GM21367 (cell line): ENCODE data around the gene SFTA2.
"Not testable (repeated sequence)": the region's sequence is repeated elsewhere in the genome, so short reads cannot be mapped to it uniquely, and the experiment has no call there.

Experiments
- ATAC-seq: cut with Tn5 transposase; IDR thresholded peaks from one replicate; pipeline ENCODE4 v1.9.1; 2021; ENCODE audit not compliant: unreplicated experiment

Gene SFTA2

DNA sequence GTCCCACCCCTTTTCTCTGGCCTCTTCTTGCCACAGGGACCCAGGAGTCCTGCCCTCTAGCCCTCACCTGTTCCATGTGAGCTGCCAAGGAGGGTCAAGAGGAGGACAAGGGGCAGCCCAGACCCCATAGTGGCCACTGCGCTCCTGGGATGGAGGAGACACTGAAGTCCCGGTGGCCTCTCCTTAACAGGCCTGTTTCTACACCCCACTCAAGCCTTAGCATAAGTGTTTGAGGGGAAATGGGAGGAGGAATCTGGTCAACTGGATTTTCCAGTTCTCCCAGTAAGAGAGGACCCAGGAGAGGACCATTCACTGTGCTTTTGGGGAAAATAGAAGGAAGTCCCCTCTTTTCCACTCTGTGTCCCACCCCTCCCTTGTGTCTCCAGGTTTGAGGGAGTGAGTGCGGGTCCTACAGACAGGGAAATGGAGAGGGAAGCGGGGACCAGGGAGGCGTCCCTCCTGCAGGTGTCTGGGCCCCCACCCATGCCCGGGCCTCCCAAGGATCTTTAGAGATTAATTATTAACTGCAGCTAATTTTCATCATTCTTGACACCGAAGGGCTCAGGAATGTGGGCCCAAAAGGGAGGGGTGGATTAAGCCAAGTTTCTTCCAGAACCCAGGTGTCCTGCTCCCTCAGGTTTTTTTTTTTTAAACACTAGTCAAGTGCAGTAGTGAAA, at the start of gene SFTA2:
TSS of gene SFTA2 (minus strand) at position 202 of the 677 bp plus-strand sequence. CDS start at position 128, 74 bp downstream.
- ATAC-seq: no peak

DNA sequence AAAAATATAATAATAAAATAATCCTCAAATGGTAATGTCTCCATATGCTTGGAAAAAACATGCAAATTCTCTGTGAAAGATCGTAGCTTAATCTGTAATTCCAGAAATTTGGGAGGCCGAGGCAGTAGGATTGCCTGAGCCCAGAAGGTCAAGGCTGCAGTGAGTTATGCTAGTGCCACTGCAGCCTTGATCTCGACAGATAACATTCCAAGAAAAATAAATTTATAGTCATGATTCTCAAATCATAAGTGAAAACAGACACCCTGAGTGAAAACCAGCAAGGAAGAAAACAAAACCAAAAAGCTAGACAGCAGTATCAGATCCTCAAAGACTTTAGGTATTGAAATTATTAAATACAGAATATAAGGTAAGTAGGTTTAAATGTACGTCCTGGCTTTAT, 47.7 kb upstream of the SFTA2 start:
- ATAC-seq: no peak

DNA sequence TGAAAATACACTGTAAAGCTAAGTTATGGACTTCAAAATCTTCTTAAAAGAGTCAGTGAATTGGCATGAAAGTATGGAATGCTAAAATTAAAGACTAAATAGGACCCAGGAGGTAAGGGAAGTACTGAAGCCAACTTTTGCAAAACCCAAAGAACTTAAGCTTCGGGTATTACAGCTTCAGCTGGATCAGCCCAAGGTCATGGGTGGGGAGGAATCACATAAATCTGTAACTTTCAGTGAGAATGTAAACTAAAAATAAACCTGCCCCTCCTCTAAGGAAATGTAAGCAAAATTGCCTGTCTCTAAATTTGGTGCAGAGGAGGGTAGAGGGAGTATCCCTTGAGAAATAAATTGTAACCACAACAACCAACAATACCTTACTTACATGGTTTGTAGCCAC, 47.2 kb upstream of the SFTA2 start:
- ATAC-seq: no peak

DNA sequence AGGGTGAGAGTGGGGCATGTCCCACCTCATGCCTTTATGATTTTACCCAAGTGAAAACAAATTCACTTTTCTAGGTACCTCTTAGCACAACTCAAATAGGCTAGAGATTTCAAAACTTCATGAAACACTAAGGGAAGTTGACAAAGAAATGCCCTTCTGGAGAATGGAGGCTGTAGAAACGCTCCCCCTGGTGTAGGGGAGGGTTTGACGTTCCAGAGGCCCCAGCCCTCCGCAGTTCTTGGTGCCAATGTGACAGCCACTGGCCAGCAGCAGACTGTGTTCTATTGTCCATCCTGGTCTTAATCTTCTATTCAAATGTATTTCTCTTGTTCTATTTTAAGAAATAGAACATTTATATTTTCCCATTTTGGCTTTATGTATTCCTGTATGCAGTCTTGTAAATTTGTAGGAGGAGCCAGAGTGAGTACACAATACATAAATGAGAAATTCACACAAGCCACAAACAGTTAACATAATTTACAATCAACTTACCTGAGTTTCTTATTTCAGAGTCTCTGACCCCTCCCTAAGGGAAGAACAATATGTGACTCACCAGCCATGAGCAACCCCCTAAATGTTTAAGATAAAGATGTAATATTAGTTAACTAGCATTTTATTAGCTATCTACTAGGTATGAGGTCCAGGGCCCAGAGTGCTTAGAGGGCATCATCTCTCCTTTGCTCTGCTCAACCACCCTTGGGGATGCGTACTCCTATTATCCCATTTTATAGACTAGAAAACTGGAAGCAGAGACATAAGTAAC, 42.7 kb upstream of the SFTA2 start:
- ATAC-seq: no peak

DNA sequence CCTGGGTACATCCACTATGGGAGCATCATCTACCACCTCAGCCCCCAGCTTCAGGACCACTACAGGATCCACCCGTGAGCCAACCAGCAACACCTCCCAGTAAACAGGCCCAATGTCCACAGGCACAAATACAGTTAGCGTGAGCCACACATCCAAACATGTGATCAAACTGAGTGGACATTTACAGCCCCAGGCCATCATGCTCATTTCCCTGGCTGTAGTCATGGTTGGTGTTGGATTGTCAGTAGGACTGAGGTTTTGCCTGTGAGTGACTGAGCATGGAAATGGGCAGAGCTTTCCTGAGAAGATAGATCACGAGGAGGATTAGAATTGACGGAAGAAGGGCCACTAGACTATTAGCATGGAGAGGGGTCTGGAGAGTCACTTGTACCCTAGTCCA, 40.8 kb upstream of the SFTA2 start:
- ATAC-seq: no peak

DNA sequence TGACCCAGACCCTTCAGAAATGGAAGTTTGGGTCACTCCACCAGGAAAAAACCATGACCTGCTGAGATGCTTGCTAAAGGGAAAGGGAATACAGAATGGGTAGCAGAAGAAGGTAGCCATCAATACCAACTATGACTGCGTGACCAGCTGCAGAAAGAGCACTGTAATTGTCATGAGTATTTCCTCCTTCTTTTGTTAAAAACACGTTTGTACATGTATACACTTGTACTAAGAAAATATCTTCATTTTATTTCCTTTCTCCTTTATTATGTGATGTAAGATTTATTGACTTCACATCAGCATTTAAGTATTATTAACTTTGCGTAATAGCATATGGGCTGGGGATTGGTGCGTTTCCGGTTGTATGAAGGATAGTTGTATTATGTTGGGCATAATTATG, 39.0 kb upstream of the SFTA2 start:
- ATAC-seq: no peak

DNA sequence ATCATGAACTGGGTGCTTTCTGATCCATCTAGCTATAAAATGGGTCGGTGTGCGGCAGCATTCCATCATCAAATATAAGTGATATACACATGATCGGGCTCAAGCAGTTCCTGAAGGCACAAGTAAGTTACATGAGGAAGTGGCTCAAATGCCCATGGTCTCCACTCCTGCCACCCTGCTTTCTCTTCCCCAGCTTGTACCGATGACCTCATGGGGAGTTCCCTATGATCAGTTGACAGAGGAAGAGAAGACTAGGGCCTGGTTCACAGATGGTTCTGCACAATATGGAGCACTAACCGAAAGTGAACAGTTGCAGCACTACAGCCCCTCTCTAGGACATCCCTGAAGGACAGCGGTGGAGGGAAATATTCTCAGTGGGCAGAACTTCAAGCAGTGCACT, 37.2 kb upstream of the SFTA2 start:
- not testable (repeated sequence) for ATAC-seq

DNA sequence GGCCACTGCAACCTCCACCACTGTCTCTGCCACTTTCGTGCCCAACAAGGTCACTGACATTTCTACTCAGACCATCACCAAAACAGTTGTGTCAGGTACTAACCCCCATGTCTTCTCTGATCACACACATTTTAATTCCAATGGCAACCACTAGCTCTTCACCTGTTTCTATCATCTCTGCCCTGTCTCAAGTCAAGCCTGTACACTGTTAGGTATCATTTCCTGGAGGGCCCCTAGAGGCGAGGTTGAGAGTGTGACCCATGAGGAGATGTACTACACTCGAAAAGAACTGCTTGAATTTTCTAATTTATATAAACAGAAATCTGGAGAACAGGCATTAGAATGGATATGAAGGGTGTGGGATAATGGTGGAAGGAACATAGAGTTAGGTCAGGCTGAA, 34.2 kb upstream of the SFTA2 start:
- no peak for ATAC-seq

DNA sequence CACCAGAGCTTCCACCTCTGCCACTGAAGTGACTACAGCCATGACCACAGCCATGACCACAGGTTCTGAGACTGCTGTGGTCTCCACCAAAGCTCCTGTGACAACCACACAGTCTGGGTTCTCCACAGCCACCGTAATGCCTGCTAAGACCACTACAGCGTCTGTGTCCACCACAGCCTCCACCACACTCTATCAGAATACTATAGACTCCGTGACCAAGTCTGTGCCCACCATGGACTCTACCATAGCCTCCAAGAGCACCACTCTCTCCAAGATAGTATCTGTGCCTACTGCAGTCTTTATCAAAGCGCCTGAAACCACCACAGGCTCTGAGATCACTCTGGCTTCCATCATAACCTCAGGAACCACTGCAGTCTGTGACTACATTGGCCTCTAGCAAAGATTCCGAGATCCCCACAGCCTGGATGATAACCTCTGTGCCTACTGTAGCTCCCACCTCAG, 33.2 kb upstream of the SFTA2 start:
- no peak for ATAC-seq

DNA sequence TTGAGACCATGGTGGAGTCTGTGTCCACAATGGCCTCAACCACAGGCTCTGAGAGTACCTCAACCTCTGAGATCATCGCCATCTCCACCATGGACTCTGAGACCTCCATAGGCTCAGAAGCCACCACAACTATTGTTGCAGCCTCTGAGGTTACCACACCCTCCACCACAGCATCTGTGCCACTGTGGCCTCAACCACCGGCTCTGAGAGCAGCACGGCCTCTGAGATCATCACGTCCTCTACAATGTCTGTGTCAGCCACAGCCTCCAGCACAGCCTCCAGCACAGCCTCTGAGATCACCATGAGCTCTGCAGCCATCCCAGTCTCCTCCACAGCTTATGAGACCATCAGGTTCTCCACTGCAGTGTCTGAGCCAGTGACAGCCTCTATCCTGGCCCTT, 32.1 kb upstream of the SFTA2 start:
- ATAC-seq: no peak

DNA sequence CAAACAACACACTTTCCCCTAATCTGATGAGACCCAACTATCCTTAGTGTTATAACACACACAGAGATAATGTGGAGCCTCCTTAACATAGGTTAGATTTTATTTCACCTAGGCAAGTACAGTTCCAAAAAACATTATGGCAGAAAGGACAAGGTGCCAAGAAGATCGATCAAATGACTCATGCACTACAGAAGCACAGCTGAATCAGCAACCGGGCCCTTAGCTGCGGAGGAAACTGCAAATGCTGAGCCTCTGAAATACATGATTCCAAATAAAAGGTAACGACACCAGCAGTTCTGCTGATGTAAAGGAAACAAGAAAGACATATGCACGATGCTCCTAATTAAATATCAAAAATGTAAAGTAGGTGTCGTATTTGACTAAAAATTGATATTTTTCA, 31.7 kb upstream of the SFTA2 start:
- ATAC-seq: no peak

DNA sequence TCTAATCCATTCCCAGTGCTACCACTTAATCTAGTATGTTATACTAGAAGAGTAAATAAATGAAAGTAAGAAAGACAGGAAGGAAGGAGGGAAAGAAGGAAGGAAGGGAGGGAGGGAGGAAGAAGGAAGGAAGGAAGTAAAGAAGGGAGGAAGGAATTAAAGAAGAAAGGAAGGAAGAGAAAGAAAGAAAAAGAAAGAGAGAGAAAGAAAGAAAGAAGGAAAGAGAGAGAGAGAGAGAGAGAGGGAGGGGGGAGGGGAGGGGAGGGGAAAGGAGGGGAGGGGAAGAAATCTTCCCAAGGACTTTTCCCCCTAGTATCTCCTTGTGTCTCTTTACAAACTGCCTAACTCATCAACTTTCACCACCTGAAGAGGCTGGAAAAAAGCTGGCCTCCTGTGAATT, 30.7 kb upstream of the SFTA2 start:
- no peak for ATAC-seq

DNA sequence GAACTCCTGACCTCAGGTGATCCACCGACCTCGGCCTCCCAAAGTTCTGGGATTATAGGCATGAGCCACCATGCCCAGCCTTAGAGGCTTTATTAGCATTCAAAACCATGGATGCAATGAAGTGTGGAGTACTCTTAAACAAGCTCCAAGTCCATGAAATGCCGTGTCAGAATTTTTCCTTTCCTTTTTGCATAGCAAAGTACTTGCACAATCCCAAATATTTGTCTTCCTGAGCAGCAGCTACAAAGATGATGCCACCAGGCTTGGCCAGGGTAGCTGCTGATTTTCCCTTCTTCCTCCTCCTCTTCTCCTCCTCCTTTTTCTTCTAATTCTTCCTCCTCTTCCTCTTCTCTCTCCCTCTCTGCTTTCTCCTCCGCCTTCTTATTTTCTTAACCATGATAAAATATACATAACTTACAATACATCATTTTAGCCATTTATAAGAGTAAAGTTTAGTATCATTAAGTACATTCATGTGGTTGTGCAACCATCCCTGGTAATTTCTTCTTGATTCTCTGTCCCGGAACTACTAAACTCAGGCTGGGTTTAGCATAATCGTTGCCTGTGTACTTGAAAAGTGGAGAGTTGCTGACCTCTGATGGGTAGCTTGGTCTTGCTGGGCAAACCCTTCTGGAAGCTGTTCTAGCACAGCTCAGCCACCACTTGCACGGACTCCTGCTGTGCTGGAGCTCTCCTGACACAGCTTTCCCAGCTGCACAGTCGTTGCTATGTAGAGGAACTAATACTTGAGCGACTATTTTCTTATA, 29.1 kb upstream of the SFTA2 start:
- ATAC-seq: no peak

DNA sequence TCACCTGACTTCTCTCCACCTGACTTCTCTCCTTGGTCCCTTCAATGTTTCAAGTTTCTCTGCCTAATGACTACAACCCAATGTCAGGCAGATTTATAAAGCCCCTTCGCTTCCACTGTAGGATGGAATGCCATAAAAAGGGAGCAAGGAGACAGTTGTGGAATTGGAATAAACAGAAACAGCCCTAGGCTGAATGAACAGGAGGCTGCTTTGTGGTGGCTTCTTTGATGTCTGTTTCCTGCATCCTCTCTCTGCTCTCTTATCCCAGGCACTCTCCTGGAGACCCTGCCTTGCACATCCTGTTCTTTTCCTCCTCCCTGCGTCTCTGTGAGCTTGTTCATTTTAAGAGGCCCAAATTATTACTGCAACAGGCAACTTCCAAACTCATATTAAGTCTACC, 25.7 kb upstream of the SFTA2 start:
- no peak for ATAC-seq

DNA sequence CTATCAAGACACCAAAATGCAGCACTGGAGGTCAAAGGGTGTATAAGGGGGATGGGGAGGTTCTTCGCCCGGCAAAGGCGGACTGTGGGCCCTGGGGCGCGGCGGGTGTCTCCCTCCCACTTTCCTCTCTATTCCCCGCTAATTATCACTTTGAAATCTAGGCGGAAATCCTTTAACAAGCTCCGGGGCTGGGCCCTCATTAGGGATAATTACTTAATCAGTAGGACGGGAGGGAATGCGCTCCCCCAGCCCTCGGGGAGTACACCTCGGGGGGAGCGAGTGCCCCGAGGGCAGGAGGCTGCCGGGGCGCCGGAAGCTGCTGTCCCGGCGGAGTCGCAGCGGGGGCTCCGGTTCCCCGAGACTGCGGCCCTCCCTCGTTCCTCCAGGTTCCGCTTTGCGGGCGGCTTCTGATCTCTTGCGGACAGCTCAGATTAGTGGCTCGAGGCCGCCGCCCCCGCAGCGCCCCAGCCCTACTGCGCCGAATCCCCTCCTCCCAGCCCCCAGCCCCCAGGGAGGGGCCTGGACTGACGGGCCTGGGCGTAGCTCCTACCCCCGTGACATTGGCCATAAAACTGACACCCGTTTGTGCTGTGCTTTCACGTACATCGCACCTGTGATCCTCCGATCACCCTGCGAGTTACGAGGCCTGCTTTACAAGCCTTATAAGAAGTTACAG, 23.5 kb upstream of the SFTA2 start:
- ATAC-seq: no peak

DNA sequence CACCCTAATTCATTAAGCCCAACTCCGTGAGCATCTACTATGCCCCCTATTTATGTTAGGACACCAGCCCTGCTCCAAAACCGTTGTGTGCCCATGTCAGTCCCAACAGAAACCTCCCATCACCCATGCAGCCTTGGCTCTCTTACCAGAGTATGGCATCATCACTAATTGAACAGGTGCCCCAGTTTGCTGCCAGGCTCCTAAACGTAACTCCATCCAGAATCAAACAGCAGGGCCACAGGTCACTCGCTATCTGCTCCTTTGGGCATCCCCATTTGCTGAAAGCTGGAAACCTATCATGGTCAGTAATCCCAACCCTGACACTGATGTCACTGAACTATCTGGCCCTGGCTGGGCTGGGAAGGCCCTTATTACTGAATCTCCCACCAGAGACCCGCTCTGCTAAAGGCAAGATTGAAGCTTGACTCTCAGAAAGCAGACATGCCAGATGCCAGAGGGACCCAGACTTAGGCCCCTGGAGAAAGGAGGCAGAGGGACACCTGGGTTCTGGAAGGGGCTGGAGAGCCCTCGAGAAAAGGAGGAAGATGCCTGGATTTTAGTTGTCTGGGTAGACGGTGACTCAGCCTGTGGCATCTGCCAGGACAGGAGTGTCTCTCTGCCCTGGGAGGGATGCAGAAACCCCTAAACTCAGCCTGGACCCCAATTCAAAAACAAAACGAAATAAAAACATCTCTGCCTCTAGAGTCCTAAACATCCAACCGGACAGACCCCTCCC, 22.8 kb upstream of the SFTA2 start:
- ATAC-seq: no peak

DNA sequence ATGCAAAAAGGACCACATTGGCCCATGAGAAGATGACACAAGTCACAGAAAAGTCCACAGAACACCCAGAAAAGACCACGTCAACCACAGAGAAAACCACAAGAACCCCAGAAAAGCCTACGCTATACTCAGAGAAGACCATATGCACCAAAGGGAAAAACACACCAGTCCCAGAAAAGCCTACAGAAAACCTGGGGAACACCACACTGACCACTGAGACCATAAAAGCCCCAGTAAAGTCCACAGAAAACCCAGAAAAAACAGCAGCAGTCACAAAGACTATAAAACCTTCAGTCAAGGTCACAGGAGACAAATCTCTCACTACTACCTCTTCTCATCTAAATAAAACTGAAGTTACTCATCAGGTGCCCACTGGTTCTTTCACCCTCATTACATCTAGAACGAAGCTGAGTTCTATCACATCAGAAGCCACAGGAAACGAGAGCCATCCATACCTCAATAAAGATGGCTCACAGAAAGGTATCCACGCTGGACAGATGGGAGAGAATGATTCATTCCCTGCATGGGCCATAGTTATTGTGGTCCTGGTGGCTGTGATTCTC, 20.0 kb upstream of the SFTA2 start:
- ATAC-seq: no peak

DNA sequence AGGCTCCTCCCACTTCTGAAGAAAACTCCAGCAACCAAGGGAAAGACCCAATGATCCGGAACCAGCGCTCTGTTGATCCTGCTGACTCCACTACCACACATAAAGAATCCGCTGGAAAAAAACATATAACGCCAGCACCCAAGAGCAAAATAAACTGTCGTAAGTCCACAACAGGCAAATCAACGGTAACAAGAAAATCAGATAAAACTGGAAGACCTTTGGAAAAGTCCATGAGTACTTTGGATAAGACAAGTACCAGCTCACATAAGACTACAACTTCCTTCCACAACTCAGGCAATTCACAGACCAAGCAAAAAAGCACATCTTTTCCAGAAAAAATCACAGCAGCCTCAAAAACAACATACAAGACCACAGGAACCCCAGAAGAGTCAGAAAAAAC, 16.8 kb upstream of the SFTA2 start:
- ATAC-seq: no peak

DNA sequence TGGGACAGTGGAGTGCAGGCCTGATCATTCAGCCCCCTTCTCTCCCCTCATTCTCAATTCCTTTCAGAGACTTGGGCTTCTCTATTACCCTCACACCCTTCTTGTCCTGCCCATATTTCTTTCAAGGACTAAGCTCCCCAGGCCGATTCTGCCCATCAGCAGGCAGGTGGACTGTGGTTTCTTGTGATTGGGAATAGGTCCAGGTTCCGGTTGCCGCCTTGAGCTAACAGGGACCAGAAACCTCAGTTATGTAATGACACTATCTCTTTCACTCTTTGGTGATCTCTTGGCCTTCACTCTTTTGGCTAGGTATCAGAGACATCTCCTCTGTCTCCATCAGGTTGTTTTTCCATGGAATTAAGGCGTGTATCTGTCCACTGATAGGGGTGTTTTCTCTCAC, 15.3 kb upstream of the SFTA2 start:
- no peak for ATAC-seq

DNA sequence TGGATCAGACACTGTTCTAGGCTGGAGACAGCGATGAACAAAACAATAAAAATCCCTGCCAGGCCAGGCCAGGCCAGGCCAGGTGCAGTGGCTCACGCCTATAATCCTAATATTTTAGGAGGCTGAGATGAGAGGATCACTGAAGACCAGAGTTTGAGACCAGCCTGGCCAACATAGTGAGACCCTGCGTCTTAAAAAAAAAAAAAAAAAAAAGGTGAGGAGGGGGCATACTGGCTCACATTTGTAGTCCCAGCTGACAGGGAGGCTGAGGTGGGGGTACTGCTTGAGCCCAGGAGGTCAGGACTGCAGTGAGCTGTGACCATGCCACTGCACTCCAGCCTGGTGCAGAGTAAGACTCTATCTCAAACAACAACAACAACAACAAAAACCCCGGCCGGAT, 13.3 kb upstream of the SFTA2 start:
- no peak for ATAC-seq
